Measurements from ENCODE around the gene SLC24A5. TPM values are rescaled to one million over a fixed set of nuclear protein-coding genes. Genes with fewer than 3 reads are reported as not detected.

The SLC24A5 gene
- total and polyA plus RNA-seq, 10 of the 15 experiments (the other 5 are each of a cell fraction or from before 2014, with no cell fraction given) = not detected

- H3K9ac ChIP-seq (ENCODE audit: control insufficient read depth, insufficient read depth, low read length) = no peak overlapping the region
- H3K27me3 ChIP-seq (replicated peaks in 1 of 2; ENCODE audit: control insufficient read depth in 2 of 2, insufficient read depth in 2 of 2, low read length in 1 of 2) = no peaks in the 10 kb centered on the region
- no peak overlapping the region for H3K4me2 ChIP-seq (ENCODE audit: control insufficient read depth, insufficient read depth)
- H3K27ac ChIP-seq (ENCODE audit: control insufficient read depth, insufficient read depth) = no peak overlapping the region
- FAIRE-seq (no peak), ATAC-seq (no peak), DNase-seq (ENCODE audit: low read depth, low spot score) (no peak)
- CTCF ChIA-PET = interaction anchor here (1.3 kb wide), 1 partner anchor 16 kb away, joined by 4 read pairs; no protein-coding TSS in a partner anchor
- SMC1A ChIA-PET (ENCODE audit: uncharacterized antibody, unreplicated experiment) = no interaction called here
- in situ Hi-C loops (cut with MboI) = no loop called here
- H4K20me1 ChIP-seq (ENCODE audit: control insufficient read depth, insufficient read depth) = no peaks in the 10 kb centered on the region
- no peaks in the 10 kb centered on the region for H3K4me1 ChIP-seq (ENCODE audit: control insufficient read depth, insufficient read depth, low read length)
- H3K9me3 ChIP-seq (replicated peaks; ENCODE audit: control insufficient read depth, insufficient read depth, low read length) = no peaks in the 10 kb centered on the region
- no peaks in the 10 kb centered on the region for H3K36me3 ChIP-seq (ENCODE audit: control insufficient read depth in 2 of 2, insufficient read depth in 2 of 2, low read length in 1 of 2)
- POLR2A ChIA-PET = no interaction called here
- RAD21 ChIA-PET (ENCODE audit: unreplicated experiment) = no interaction called here
- TF ChIP-seq POLR2AphosphoS5 (IDR thresholded peaks at IDR 0.05; ENCODE audit: low read length) = no peak
- no peak for TF ChIP-seq E4F1 (IDR thresholded peaks at IDR 0.05; ENCODE audit: borderline replicate concordance, partially characterized antibody)
- H2AFZ ChIP-seq (ENCODE audit: control insufficient read depth, low read depth, low read length) = no peak overlapping the region
- intact Hi-C loops (cut with micrococcal nuclease; ENCODE audit: unreplicated experiment) = no loop called here
- H3K4me3 ChIP-seq = no peak overlapping the region
- 56% methylated on average over 6 of the region's 6 CpGs for WGBS (ENCODE audit: insufficient coverage, insufficient replicate concordance, low lambda C conversion rate, missing lambda C conversion rate)
- no TSS peak for BruUV-seq (replicated peaks)
- H3K79me2 ChIP-seq (ENCODE audit: control insufficient read depth, insufficient read depth, low read length) = no peaks in the 10 kb centered on the region
These were observed 19.3 kb upstream of the SLC24A5 start for GRCh38 chr15:48101376-48101961.

GRCh38 chr15:48102167-48102566 lies 18.6 kb upstream of the SLC24A5 start:
- in situ Hi-C loops (cut with MboI) (no loop called here), intact Hi-C loops (cut with micrococcal nuclease; ENCODE audit: unreplicated experiment) (no loop called here)
- SMC1A ChIA-PET (ENCODE audit: uncharacterized antibody, unreplicated experiment) = no interaction called here
- no peaks in the 10 kb centered on the region for H3K9me3 ChIP-seq (replicated peaks; ENCODE audit: control insufficient read depth, insufficient read depth, low read length)
- no peak overlapping the region for H2AFZ ChIP-seq (ENCODE audit: control insufficient read depth, low read depth, low read length)
- no peaks in the 10 kb centered on the region for H3K36me3 ChIP-seq (ENCODE audit: control insufficient read depth in 2 of 2, insufficient read depth in 2 of 2, low read length in 1 of 2)
- TF ChIP-seq PAX8 (IDR thresholded peaks at IDR 0.05) = no peak
- TF ChIP-seq RUNX3 (IDR thresholded peaks at IDR 0.05; ENCODE audit: low read length) = no peak
- no peak for TF ChIP-seq FOXM1 (IDR thresholded peaks at IDR 0.05; ENCODE audit: low read depth, low read length)
- H3K4me2 ChIP-seq (ENCODE audit: control insufficient read depth, insufficient read depth) = no peak overlapping the region
- WGBS (ENCODE audit: insufficient coverage, insufficient replicate concordance, low lambda C conversion rate, missing lambda C conversion rate) = 42% methylated on average over 6 of the region's 6 CpGs
- H3K27me3 ChIP-seq (replicated peaks in 1 of 2; ENCODE audit: control insufficient read depth in 2 of 2, insufficient read depth in 2 of 2, low read length in 1 of 2) = no peaks in the 10 kb centered on the region
- H3K4me1 ChIP-seq (ENCODE audit: control insufficient read depth, insufficient read depth, low read length) = no peaks in the 10 kb centered on the region
- ATAC-seq (no peak), DNase-seq (ENCODE audit: low read depth, low spot score) (no peak), FAIRE-seq (no peak)
- BruUV-seq (replicated peaks) = no TSS peak
- H4K20me1 ChIP-seq (ENCODE audit: control insufficient read depth, insufficient read depth) = no peaks in the 10 kb centered on the region
- CTCF ChIA-PET = interaction anchor here (1.3 kb wide), 1 partner anchor 17 kb away, joined by 4 read pairs; no protein-coding TSS in a partner anchor
- RAD21 ChIA-PET (ENCODE audit: unreplicated experiment) = no interaction called here
- POLR2A ChIA-PET = no interaction called here
- H3K27ac ChIP-seq (ENCODE audit: control insufficient read depth, insufficient read depth) = no peak overlapping the region
- no peak overlapping the region for H3K4me3 ChIP-seq
- no peak overlapping the region for H3K9ac ChIP-seq (ENCODE audit: control insufficient read depth, insufficient read depth, low read length)
- no peaks in the 10 kb centered on the region for H3K79me2 ChIP-seq (ENCODE audit: control insufficient read depth, insufficient read depth, low read length)

All from GM12878 (cell line).